Measurements from ENCODE around the gene EMX2. TPM values are rescaled to one million over a fixed set of nuclear protein-coding genes. Genes with fewer than 3 reads are reported as not detected.

The EMX2 gene
- total and polyA plus RNA-seq, 7 donors, result 0.69 to 3.4 (median 1.2) TPM

- DNase-seq (no peak), ATAC-seq (no peak)
- peaks cover 0 to 15% (median 0%) of the 10 kb centered on the region in 3 donors for H3K27me3 ChIP-seq (ENCODE audit: insufficient read depth in 3 of 3, low read length in 2 of 3)
- H3K9me3 ChIP-seq, result no peaks in the 10 kb centered on the region
- TF ChIP-seq CTCF (IDR thresholded peaks at IDR 0.05), result no peak
- WGBS, 3 donors, result 79 to 86% (median 83%) methylated on average over 12 of the region's 12 CpGs
- no peaks in the 10 kb centered on the region for H3K4me1 ChIP-seq
- no peaks in the 10 kb centered on the region for H3K36me3 ChIP-seq (ENCODE audit: insufficient read depth in 1 of 2, low read depth in 1 of 2)
- no peak overlapping the region for H3K4me3 ChIP-seq
- intact Hi-C loops (cut with DNase I), result loop anchor here (5.0 to 10.0 kb wide), 3 partner anchors 608 to 965 kb away; no protein-coding TSS in a partner anchor
- no peak overlapping the region for H3K27ac ChIP-seq
Measured at GRCh38 chr10:117499248-117500105, 43.1 kb upstream of the EMX2 start.

GRCh38 chr10:117500456-117500855 is 42.1 kb upstream of the EMX2 start:
- Histone ChIP-seq H3K27ac (no peak overlapping the region), H3K36me3 (ENCODE audit: insufficient read depth in 1 of 2, low read depth in 1 of 2) (no peaks in the 10 kb centered on the region), H3K4me3 (no peak overlapping the region), H3K4me1 (no peaks in the 10 kb centered on the region), H3K9me3 (no peaks in the 10 kb centered on the region), H3K27me3 (ENCODE audit: insufficient read depth in 3 of 3, low read length in 2 of 3) (peaks cover 0 to 10% (median 0%) of the 10 kb centered on the region in 3 donors)
- no peak for ATAC-seq
- DNase-seq, result no peak
- WGBS, 3 donors, result 80 to 91% (median 87%) methylated on average over 5 of the region's 5 CpGs
- intact Hi-C loops (cut with DNase I), result no loop called here
- no peak for TF ChIP-seq CTCF (IDR thresholded peaks at IDR 0.05)

GRCh38 chr10:117501460-117502035 is 41.0 kb upstream of the EMX2 start:
- no peaks in the 10 kb centered on the region for H3K36me3 ChIP-seq (ENCODE audit: insufficient read depth in 1 of 2, low read depth in 1 of 2)
- no peak overlapping the region for H3K27ac ChIP-seq
- no peak for ATAC-seq
- 82 to 89% (median 89%) methylated on average over 12 of the region's 12 CpGs for WGBS, 3 donors
- no peak overlapping the region for H3K4me3 ChIP-seq
- no peaks in the 10 kb centered on the region for H3K4me1 ChIP-seq
- no peak for DNase-seq
- TF ChIP-seq CTCF (IDR thresholded peaks at IDR 0.05), result no peak
- peaks cover 0 to 10% (median 0%) of the 10 kb centered on the region in 3 donors for H3K27me3 ChIP-seq (ENCODE audit: insufficient read depth in 3 of 3, low read length in 2 of 3)
- H3K9me3 ChIP-seq, result no peaks in the 10 kb centered on the region
- intact Hi-C loops (cut with DNase I), result no loop called here

- TF ChIP-seq CTCF (IDR thresholded peaks at IDR 0.05), result no peak
- intact Hi-C loops (cut with DNase I), result no loop called here
- peak in 1 of 4 donors; percentile 12 for ATAC-seq
- no peak for DNase-seq
- peaks cover 0 to 10% (median 0%) of the 10 kb centered on the region in 3 donors for H3K27me3 ChIP-seq (ENCODE audit: insufficient read depth in 3 of 3, low read length in 2 of 3)
- H3K4me1 ChIP-seq, result no peaks in the 10 kb centered on the region
- 52 to 56% (median 55%) methylated on average over 10 of the region's 10 CpGs for WGBS, 3 donors
- no peaks in the 10 kb centered on the region for H3K36me3 ChIP-seq (ENCODE audit: insufficient read depth in 1 of 2, low read depth in 1 of 2)
- H3K4me3 ChIP-seq, result no peak overlapping the region
- H3K27ac ChIP-seq, result no peak overlapping the region
- no peaks in the 10 kb centered on the region for H3K9me3 ChIP-seq
Measured at GRCh38 chr10:117502421-117503243, 39.9 kb upstream of the EMX2 start.

All from psoas muscle (tissue), 8 donors.